ENCODE data around the gene TMEM235.

GRCh38 chr17:78240839-78241238 is 9.4 kb downstream of the TMEM235 start:
- no peak for TF ChIP-seq POLR2AphosphoS5 (IDR thresholded peaks at IDR 0.05; ENCODE audit: borderline replicate concordance, low read depth, low read length)
- no peak for TF ChIP-seq EZH2 (IDR thresholded peaks at IDR 0.05)

All from SK-N-MC (cell line).